GM10266 (cell line): ENCODE results near the gene DNM3.
"Not testable (repeated sequence)": the region's sequence is repeated elsewhere in the genome, so short reads cannot be mapped to it uniquely, and the experiment has no call there.

ENCODE experiments used
- DNase-seq: peaks from one replicate; pipeline ENCODE4 v3.0.0; 2012; ENCODE audit errors: extremely low spot score
- TF ChIP-seq, protein P1 (sequence below): IDR thresholded peaks from 2 replicates; pipeline ENCODE4 v1.5.1; 2012; ENCODE audit warnings: mild to moderate bottlenecking, low read depth; ENCODE audit not compliant: control insufficient read depth, insufficient read depth; ENCODE audit errors: missing control alignments

Gene DNM3

DNA sequence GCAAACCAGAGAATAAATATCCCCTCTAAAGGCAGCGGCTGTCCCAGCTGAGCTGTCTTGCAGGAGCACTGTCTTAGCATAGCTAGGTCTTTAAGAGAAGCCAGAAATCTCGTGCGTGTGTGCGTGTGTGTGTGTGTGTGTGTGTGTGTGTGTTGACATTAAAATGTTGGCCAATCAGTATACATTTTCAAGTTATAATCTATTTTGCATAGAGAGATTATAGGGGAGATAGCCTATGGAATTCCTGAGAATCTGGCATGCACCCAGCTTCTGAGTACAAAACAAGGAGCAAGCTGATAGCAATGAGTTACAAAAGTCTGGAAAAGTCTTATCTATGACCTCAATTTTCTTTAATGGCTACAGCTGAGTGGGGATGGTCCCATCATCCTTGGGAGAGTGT, 42.1 kb upstream of the DNM3 start:
- TF ChIP-seq, protein P1, sequence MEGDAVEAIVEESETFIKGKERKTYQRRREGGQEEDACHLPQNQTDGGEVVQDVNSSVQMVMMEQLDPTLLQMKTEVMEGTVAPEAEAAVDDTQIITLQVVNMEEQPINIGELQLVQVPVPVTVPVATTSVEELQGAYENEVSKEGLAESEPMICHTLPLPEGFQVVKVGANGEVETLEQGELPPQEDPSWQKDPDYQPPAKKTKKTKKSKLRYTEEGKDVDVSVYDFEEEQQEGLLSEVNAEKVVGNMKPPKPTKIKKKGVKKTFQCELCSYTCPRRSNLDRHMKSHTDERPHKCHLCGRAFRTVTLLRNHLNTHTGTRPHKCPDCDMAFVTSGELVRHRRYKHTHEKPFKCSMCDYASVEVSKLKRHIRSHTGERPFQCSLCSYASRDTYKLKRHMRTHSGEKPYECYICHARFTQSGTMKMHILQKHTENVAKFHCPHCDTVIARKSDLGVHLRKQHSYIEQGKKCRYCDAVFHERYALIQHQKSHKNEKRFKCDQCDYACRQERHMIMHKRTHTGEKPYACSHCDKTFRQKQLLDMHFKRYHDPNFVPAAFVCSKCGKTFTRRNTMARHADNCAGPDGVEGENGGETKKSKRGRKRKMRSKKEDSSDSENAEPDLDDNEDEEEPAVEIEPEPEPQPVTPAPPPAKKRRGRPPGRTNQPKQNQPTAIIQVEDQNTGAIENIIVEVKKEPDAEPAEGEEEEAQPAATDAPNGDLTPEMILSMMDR, result no peak
- DNase-seq, result no peak

DNA sequence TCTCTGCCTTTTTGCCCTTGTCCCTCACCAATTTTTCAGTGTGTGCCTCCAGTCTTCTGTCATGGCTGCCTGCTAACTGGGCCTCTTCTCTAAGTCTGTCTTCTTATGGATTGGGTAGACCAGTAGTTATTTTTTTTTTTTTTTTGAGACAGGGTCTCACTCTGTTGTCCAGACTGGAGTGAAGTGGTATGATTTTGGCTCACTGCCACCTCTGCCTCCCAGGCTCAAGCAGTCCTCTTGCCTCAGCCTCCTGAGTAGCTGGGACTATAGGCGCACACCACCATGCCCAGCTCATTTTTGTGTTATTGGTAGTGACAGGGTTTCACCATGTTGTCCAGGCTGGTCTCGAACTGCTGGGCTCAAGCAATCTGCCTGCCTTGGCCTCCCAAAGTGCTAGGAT, 41.6 kb upstream of the DNM3 start:
- not testable (repeated sequence) for DNase-seq

DNA sequence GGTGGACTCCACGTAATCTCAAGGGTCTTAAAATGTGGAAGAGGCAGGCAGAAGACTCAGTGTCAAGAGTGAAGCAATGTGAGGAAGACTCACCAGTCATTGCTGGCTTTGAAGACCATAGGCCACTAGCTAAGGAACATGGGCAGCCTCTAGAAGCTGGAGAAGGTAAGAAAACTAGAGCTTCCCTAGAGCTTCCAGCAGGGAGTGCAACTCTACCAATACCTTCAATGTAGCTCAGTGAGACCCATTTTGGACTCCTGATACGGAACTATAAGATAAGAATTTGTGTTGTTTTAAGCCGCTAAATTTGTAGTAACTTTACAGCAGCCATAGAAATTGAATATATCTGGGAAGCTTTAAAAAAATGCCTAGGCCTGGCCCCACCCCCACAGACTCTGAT, 41.0 kb upstream of the DNM3 start:
- no peak for DNase-seq
- TF ChIP-seq, protein P1, result no peak

DNA sequence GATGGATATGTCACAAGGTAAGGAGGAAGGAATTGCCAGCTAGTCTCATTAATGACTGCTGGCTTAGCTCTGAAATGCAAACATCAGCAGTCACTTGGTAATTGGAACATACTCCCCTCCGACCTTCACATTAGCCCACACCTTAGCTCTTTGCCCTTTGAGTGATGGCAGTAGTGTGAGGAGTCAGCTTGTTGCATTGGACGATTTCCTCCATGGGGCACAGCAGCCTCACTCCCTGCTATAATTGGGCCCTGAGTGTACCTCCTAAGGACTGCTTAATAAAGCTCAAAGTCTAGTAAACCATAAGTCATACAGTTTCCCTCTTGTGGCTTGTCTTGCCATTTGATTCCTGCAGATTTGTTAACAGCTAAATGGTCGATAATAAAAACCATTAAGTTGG, 40.4 kb upstream of the DNM3 start:
- no peak for DNase-seq
- TF ChIP-seq, protein P1, result no peak

DNA sequence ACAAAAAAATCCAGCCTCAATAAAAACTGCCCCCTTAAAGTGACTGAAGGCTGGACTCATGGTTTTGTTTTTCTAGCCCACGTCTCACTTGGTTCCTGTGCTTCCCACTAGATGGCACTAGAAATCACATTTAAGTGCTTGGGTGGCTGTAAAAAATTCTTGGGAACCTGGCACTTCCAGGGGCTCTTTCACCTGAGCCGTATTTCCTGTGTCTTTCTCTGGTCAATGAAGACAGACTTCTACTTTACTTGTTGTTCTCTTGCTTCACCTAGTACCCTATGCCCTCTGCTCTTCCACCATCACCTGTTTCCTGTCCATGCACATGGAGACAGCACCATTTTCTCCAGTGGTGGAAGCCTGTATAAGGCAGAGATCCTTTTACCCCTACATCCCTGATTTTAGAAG, 39.8 kb upstream of the DNM3 start:
- peak; percentile 43 for DNase-seq
- TF ChIP-seq, protein P1, result peak; percentile 83

DNA sequence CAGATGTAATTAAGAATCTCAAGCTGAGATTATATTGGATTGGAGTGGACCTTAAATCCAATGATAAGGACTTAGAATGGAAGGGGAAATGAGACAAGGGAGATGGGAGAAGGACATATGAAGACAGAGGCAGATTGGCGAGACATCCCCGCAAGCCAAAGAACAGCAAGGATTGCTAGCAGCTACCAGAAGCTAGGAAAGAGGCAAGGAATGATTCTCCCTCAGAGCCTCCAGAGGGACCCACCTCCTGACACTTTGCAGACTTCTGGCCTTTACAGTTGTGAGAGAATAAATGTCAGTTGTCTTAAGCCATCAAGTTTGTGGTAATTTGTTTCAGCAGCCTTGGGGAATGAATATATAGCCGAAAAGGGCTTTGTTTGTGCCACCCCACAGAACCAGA, 39.1 kb upstream of the DNM3 start:
- no peak for DNase-seq
- TF ChIP-seq, protein P1, result no peak

DNA sequence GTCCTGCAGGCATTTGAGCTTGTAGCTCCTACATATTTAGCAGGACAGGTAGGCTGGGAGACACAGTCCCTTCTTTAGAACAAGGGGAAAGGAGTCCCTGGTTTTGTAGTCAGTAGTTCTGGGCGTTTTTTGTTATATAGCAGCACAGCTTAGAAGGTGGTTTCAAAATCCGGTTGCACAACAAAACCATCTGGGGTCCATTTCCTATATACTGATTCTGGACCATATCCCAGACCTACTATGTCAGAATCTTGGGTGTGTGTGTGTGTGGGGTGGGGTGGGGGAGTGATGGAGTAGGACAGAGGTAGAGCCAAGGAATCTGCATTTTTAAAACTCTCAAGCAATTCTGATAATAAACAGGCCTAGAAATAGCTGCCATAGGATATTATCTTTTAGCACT, 38.3 kb upstream of the DNM3 start:
- TF ChIP-seq, protein P1, result no peak
- DNase-seq, result no peak

DNA sequence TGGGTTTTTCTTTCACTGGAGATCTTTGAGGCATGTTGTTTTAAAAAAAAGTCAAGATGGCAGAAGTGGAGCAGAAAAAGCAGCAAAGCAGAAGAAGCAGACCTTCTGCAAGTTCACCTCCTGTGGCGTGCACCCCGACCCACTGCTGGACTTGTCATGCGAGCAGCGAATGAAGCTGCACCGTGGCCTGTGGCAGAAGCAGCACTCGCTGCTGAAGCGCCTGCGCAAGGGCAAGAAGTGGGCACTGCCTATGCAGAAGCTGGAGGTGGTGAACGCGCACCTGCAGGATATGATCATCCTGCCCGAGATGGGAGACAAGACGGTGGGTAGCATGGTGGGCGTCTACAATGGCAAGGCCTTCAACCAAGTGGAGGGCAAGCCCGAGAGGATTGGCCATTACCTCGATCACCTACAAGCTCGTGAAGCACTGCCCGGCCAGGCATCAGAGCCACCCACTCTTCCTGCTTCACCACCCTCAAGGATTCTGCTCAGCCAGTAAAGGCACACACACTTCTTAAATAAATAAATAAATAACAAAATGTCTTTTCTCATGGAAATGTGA, 37.8 kb upstream of the DNM3 start:
- TF ChIP-seq, protein P1, result no peak
- DNase-seq, result no peak
